C4-2B (cell line): ENCODE results near the gene HTR7.

ENCODE experiments used
- ZFX ChIP-seq: fragments of 450-650 bp; IDR thresholded peaks from 2 replicates; pipeline ENCODE4 v1.6.1; 2017
- TF ChIP-seq, protein P1 (sequence below): fragments of 450-650 bp; conservative IDR thresholded peaks from 2 replicates; pipeline ENCODE4 v1.5.1; 2017; ENCODE audit warnings: mild to moderate bottlenecking

DNA sequence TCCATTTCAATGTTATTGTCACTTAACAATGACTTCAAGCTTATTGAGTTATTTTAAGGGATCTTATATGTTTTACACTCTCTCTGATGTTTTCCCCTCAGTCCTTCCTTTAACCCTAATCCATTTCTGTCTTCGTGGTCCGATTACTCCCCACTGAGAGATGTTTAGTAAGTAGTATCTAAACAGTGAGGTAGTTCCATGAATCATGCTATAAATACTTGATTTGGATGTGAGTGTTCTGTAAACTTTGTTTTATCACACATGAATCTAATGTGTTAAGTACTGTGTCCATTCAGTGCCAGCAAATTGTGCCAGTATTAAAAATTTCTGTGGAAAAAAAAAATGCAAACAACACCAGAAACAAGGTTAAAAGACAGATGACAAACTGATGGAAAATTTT, 32.5 kb upstream of the HTR7 start:
- TF ChIP-seq, protein P1, sequence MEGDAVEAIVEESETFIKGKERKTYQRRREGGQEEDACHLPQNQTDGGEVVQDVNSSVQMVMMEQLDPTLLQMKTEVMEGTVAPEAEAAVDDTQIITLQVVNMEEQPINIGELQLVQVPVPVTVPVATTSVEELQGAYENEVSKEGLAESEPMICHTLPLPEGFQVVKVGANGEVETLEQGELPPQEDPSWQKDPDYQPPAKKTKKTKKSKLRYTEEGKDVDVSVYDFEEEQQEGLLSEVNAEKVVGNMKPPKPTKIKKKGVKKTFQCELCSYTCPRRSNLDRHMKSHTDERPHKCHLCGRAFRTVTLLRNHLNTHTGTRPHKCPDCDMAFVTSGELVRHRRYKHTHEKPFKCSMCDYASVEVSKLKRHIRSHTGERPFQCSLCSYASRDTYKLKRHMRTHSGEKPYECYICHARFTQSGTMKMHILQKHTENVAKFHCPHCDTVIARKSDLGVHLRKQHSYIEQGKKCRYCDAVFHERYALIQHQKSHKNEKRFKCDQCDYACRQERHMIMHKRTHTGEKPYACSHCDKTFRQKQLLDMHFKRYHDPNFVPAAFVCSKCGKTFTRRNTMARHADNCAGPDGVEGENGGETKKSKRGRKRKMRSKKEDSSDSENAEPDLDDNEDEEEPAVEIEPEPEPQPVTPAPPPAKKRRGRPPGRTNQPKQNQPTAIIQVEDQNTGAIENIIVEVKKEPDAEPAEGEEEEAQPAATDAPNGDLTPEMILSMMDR: no peak
- no peak for TF ChIP-seq ZFX
